GM20000 (cell line): ENCODE results near the gene BANF2.

Experiments
- DNase-seq: peaks from one replicate; pipeline ENCODE4 v3.0.0; 2012; ENCODE audit warnings: low spot score
- CTCF ChIP-seq: IDR thresholded peaks from 2 replicates; pipeline ENCODE4 v1.5.1; 2012; ENCODE audit warnings: mild to moderate bottlenecking, control low read depth; ENCODE audit errors: extremely low read depth, missing control alignments

The BANF2 gene

GRCh38 chr20:17730071-17730470 lies 30.3 kb downstream of the BANF2 start:
- no peak for TF ChIP-seq CTCF
- DNase-seq, result no peak

GRCh38 chr20:17731233-17731632 lies 31.5 kb downstream of the BANF2 start:
- DNase-seq, result no peak
- no peak for TF ChIP-seq CTCF

GRCh38 chr20:17732907-17733521 lies 33.2 kb downstream of the BANF2 start:
- DNase-seq, result no peak
- no peak for TF ChIP-seq CTCF

- TF ChIP-seq CTCF, result no peak
- DNase-seq, result no peak
Measured at GRCh38 chr20:17733767-17734304, 34.1 kb downstream of the BANF2 start.

GRCh38 chr20:17734374-17734773 lies 34.6 kb downstream of the BANF2 start:
- no peak for TF ChIP-seq CTCF
- no peak for DNase-seq

- TF ChIP-seq CTCF, result no peak
- DNase-seq, result no peak
Measured at GRCh38 chr20:17735206-17735804, 35.5 kb downstream of the BANF2 start.

- no peak for DNase-seq
- no peak for TF ChIP-seq CTCF
Measured at GRCh38 chr20:17735959-17736621, 36.3 kb downstream of the BANF2 start.
